Measurements from ENCODE around the gene NHEJ1. TPM values are rescaled to one million over a fixed set of nuclear protein-coding genes. Genes with fewer than 3 reads are reported as not detected.

The NHEJ1 gene
- total RNA-seq, 1 donor: 13.7 TPM

DNA sequence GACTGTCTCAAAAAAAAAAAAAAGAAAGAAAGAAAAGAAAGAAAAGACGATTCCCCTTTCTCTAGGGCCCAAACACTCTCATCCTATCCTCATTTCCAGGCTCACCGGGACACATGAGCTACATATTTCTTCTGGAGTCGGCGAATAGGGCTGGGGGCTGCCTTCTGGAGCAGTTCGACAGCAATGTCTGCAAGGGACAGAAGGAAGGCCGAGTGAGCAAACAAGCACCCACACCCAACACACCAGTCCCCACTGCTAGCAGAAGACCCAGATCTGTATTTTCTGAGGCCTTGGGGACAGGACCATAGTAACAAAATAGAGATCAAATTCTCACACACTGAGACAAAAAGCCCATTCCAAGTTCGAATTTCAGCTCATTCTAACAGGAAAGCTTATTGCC, 14.9 kb upstream of the NHEJ1 start:
- H3K9me3 ChIP-seq (ENCODE audit: low read depth, low read length): no peaks in the 10 kb centered on the region
- H3K27me3 ChIP-seq (ENCODE audit: insufficient read depth, low read length): no peaks in the 10 kb centered on the region
- peaks cover 51% of the 10 kb centered on the region for H3K4me1 ChIP-seq (ENCODE audit: insufficient read depth, low read length)
- H3K4me3 ChIP-seq (ENCODE audit: low read length): peak overlapping the region; percentile 74

DNA sequence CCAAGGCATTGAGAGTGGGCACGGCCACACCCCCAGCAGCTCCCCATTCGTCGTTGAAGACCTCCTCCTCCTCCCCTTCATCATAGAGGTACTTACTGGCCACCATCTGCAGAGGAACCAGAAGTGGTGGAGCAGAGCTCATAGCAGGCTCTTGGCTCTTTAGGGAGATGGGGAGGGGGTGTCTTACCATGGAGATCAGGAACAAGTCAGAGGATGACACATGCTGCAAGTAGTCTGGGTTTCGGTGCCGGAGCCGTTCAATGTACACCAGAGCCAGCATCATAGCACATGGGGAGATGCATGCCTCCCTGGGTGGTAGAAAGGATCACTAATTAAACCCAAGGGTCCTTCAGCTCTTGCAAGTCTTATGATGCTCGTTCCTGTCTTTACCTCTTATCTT, 14.2 kb upstream of the NHEJ1 start:
- Histone ChIP-seq H3K4me3 (ENCODE audit: low read length) (no peak overlapping the region), H3K4me1 (ENCODE audit: insufficient read depth, low read length) (peaks cover 44% of the 10 kb centered on the region), H3K27me3 (ENCODE audit: insufficient read depth, low read length) (no peaks in the 10 kb centered on the region), H3K9me3 (ENCODE audit: low read depth, low read length) (no peaks in the 10 kb centered on the region)

DNA sequence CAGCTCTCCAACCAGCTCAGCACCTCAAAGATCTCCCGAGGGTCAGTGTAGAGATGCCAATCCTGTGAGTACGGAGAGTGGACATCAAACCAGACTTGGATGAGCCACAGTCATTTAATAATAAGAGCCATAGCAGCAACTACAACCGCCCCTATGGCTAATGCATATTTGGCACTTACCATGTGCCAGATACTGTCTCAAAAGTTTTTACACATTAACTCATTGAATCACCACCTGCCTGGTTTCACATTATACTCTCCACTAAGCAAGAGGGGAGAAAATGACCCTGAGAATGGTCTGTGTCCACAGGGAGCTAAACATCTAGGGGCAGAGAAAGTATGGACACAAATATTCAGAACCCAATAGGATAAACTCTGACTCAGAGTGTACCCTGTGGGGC, 13.5 kb upstream of the NHEJ1 start:
- no peak overlapping the region for H3K4me3 ChIP-seq (ENCODE audit: low read length)
- H3K4me1 ChIP-seq (ENCODE audit: insufficient read depth, low read length): peaks cover 38% of the 10 kb centered on the region
- H3K27me3 ChIP-seq (ENCODE audit: insufficient read depth, low read length): no peaks in the 10 kb centered on the region
- no peaks in the 10 kb centered on the region for H3K9me3 ChIP-seq (ENCODE audit: low read depth, low read length)

DNA sequence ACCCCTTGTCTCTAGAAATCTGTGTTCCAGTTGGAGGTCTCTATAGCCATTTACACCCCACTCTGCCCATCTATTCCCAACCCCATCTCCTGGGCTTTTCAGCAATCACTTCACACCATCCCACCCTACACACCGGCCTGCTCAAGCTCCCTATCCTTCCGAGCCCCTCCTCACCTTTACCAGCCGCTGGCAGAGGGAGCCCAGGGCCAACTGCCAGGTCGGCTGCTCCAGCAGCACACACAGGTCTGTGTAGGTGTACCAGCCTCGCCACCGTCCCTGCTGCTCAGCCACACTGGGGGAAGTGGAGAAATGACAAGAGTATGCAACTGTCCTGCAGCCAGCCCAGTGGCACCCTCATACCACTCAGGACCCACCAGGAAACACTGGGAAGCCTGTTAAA, 12.6 kb upstream of the NHEJ1 start:
- Histone ChIP-seq H3K4me3 (ENCODE audit: low read length) (no peak overlapping the region), H3K27me3 (ENCODE audit: insufficient read depth, low read length) (no peaks in the 10 kb centered on the region), H3K4me1 (ENCODE audit: insufficient read depth, low read length) (peaks cover 31% of the 10 kb centered on the region), H3K9me3 (ENCODE audit: low read depth, low read length) (no peaks in the 10 kb centered on the region)

DNA sequence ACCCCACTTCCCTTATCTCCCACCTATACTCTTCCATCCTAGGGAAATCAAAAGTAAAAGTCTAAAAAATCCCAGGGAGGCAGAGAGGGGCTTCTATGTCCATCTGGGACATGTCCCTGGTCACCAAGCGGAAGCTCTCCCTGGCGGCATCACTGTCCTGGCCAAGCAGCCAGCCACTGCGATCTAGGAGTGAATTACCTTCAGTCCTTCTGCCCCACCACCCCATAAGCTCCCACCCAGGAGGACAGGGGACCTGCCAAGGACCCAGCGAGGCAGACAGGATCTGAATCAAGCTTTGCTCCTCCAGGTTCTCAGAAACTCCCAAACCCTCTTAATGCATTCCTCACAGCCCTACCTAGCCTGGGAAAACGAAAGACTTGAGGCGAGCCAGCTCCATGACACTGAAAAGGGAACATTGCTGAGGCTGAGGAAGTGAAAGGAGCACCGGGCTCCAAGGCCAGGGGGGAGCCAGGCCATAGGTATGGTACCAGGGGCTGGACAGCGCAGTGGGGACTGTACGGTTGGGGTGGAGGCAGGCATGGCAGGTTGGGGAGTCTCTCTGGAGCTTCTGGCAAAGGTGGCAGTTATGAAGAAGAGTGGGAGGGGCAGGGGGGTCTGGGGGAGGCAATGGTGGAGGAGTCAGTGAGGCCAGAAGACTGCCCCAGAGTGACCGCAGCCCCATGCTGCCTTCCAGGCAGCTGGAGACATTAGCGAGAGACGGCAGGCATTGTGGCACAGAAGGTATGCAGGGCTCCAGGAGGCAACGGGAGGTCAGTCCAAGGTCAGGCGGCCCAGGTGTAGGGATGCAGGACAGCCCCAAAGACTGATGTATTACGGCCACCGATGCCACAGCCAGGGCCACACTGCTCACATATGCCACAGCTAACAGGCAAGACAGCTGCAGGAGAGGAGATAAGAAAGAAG, 11.9 kb upstream of the NHEJ1 start:
- H3K4me1 ChIP-seq (ENCODE audit: insufficient read depth, low read length): peaks cover 28% of the 10 kb centered on the region
- no peaks in the 10 kb centered on the region for H3K27me3 ChIP-seq (ENCODE audit: insufficient read depth, low read length)
- no peak overlapping the region for H3K4me3 ChIP-seq (ENCODE audit: low read length)
- H3K9me3 ChIP-seq (ENCODE audit: low read depth, low read length): no peaks in the 10 kb centered on the region

DNA sequence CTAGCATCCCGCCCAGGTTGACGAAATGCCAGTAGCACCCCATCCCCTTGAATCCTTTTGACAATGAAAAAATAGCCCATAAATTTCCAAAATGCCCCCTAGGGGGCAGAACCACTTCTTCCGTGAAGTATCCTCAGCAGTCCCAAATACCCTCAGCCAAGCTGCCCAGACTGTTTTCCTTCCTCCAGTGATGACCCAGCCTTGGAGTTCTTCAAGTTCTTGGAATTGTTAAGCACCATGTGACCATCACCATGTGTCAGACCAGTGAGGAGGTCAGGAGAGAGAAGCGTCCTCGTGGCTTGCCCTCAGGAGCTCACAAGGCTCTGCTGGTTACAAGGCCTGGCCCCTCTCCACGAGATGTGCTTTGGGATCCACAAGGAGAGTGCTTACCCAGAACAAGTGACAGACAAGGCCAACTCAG, 10.6 kb upstream of the NHEJ1 start:
- H3K27me3 ChIP-seq (ENCODE audit: insufficient read depth, low read length): no peaks in the 10 kb centered on the region
- H3K4me3 ChIP-seq (ENCODE audit: low read length): no peak overlapping the region
- no peaks in the 10 kb centered on the region for H3K9me3 ChIP-seq (ENCODE audit: low read depth, low read length)
- peaks cover 23% of the 10 kb centered on the region for H3K4me1 ChIP-seq (ENCODE audit: insufficient read depth, low read length)

DNA sequence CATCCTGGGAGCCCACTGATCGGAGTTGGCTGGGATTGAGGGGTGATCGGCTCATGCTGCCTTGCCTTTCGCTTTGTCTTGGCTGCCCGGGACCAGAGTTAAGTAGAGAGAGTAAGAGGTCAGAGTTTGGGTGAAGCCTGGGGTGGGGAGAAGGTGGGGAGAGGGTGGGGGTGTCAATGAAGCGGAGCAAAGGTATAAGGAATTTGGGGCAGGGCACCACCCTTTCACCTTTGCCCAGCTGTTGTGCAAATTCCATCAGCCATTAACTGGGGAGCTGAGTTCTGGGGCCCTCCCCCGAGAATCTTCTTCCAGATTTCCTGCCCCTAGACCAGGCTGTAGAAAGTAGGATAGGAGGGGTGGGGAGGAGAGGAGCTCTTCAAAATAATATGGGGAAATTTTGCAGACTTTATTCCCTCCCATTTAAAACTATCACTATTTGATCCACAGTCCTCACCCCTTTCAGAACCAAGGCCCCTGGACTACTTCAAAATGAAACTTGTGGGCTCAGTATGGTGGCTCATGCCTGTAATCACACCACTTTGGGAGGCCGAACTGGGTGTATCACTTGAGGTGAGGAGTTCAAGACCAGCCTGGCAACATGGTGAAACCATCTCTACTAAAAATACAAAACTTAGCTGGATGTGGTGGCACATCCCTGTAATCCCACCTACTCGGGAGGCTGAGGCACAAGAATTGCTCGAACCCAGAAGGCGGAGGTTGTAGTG, 9.5 kb upstream of the NHEJ1 start, which contains the start of gene SLC23A3:
Gene SLC23A3 (minus strand): TSS at position 100 of the 725 bp plus-strand sequence. CDS start 45 bp downstream, at position 55.
- H3K9me3 ChIP-seq (ENCODE audit: low read depth, low read length): no peaks in the 10 kb centered on the region
- peaks cover 12% of the 10 kb centered on the region for H3K4me1 ChIP-seq (ENCODE audit: insufficient read depth, low read length)
- no peak within 1 kb of the TSS for H3K4me3 ChIP-seq (ENCODE audit: low read length)
- H3K27me3 ChIP-seq (ENCODE audit: insufficient read depth, low read length): no peaks in the 10 kb centered on the region

DNA sequence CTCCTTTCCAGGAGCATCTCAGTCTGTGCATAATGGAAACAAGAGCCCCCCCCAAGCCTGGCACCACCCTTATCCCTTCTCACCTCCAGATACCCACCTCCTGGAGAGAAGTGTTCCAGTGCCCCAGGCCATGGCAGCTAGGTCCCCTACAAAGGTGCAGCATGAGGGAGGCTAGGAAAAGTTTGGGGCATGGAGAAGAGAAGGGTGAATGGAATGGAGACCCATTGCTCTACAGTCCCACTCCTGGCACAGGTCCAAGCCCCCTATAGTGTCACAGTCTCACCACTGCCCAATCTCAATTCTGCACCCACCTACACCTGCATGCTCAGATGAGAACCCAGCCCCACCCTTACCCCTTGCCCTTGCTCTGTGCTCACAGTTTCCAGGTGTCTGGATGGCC, 8.3 kb upstream of the NHEJ1 start:
- Histone ChIP-seq H3K4me1 (ENCODE audit: insufficient read depth, low read length) (peaks cover 2% of the 10 kb centered on the region), H3K4me3 (ENCODE audit: low read length) (no peak overlapping the region), H3K9me3 (ENCODE audit: low read depth, low read length) (no peaks in the 10 kb centered on the region), H3K27me3 (ENCODE audit: insufficient read depth, low read length) (no peaks in the 10 kb centered on the region)

DNA sequence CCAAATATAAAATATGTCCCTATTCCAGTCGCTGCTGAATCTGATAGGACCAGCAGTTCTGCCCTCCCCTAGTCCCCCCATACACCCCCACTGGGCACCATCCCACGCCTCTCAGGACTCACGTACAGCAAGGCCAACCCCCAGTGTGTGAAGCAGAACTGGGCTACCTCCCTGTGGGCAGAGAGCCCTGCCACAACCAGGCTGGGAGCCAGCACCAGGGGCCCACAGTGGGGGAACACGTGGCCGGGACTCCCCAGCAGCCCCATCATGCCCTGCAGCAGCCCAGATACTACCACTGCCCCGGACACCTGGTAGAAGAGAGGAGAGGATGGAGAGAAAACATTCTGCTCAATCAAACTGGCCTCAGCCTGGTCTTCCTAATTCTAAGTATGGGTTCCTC, 7.9 kb upstream of the NHEJ1 start:
- no peaks in the 10 kb centered on the region for H3K9me3 ChIP-seq (ENCODE audit: low read depth, low read length)
- H3K4me1 ChIP-seq (ENCODE audit: insufficient read depth, low read length): no peaks in the 10 kb centered on the region
- no peak overlapping the region for H3K4me3 ChIP-seq (ENCODE audit: low read length)
- H3K27me3 ChIP-seq (ENCODE audit: insufficient read depth, low read length): no peaks in the 10 kb centered on the region

DNA sequence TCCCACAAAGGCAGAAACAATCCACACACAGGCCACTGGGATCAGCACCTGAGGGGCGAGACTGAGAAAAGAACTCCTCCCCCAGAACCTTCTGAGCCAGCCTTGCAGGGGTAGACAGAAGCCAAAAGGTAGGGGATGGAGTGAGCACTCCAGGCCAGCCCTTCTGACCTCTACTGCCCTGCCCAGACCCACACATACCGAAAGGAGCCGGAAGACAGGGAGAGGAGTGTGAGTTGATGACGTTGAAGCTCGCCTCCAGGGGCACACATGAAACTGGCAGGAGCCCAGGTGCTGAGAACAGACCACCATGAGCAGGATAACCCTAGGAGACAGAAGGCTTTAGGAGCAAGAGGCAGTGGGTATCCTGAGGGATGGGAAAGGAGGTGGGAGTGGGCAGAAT, 7.4 kb upstream of the NHEJ1 start:
- H3K9me3 ChIP-seq (ENCODE audit: low read depth, low read length): no peaks in the 10 kb centered on the region
- no peaks in the 10 kb centered on the region for H3K27me3 ChIP-seq (ENCODE audit: insufficient read depth, low read length)
- H3K4me3 ChIP-seq (ENCODE audit: low read length): no peak overlapping the region
- H3K4me1 ChIP-seq (ENCODE audit: insufficient read depth, low read length): no peaks in the 10 kb centered on the region

DNA sequence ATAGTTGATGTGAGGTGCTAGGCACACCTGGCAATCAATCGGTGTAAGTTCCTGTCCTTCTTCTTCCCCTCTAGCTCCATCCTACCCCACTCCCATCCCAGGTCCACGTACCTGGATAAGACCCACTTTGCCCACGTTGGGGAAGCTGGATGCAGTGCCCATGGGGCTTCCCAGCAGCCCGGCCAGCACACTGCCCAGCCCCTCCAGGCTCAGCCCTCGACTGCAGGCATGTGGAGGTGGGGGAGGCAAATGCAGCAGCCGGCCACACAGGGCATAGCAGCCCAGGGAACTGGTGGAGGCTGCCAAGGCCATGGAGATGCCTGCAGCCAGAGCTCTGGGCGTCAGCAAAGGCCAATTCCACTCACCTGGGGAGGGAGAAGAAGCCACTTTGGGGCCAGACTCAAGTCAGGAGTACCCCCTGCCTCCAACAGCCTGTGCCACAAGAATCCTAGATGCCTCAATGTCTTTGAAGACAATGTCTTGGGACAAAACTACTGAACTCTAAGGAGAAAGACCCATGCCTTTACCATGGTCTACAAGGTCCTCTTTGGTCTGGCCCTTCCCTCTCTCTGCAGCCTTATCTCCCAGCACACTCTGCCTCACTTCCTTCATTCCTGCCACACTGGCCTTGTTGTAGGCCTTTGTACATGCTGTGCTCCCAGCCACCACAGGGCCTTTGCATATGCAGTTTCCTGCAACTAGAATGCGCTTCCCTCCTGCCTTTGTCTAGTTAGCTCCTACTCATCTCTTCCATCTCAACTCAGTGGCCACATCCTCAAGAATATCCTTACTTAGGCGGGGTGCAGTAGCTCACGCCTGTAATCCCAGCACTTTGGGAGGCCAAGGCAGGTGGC, 4.7 kb upstream of the NHEJ1 start:
- H3K27me3 ChIP-seq (ENCODE audit: insufficient read depth, low read length): no peaks in the 10 kb centered on the region
- H3K4me3 ChIP-seq (ENCODE audit: low read length): no peak overlapping the region
- H3K9me3 ChIP-seq (ENCODE audit: low read depth, low read length): no peaks in the 10 kb centered on the region
- peaks cover 6% of the 10 kb centered on the region for H3K4me1 ChIP-seq (ENCODE audit: insufficient read depth, low read length)

DNA sequence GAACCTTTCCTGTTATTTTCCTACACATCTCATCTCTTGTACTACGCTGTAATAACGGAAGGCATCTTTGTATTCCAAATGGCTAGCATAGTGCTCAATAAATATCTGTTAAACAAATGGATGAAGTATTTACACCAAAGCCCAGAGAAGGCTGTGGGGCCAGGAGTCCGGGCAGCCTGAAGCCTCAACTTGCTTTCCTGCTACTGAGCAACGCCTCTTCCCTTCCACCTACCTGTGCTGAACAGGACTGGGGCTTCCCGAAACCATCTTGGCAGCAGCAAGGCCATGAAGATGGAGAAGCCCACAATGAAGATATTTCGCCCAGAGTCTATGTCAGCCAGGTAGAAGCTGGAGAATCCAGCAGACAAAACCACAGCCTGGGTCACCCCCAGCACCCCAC, 2.5 kb upstream of the NHEJ1 start:
- Histone ChIP-seq H3K4me3 (ENCODE audit: low read length) (no peak overlapping the region), H3K27me3 (ENCODE audit: insufficient read depth, low read length) (no peaks in the 10 kb centered on the region), H3K4me1 (ENCODE audit: insufficient read depth, low read length) (peaks cover 13% of the 10 kb centered on the region), H3K9me3 (ENCODE audit: low read depth, low read length) (no peaks in the 10 kb centered on the region)

DNA sequence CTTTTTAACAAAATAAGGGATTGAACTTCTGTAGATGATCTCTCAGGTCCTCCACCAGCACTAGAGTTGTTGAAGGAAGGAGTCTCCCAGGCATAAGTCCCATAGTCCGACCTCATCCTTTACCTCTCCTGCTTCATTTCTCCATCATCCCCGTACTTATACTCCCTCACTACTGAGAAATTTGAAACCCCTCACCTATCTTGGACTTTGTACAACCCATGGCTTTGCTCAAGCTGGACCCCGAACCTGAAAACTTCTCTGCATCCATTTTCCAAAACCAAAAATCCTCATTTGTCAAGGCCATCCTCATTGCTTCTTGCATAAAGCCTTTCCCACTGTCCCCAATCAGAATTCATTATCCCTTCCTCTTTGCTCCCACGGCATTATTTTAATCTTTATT, 482 bp upstream of the NHEJ1 start:
- Histone ChIP-seq H3K4me3 (ENCODE audit: low read length) (peak overlapping the region; percentile 63), H3K9me3 (ENCODE audit: low read depth, low read length) (no peaks in the 10 kb centered on the region), H3K4me1 (ENCODE audit: insufficient read depth, low read length) (peaks cover 13% of the 10 kb centered on the region), H3K27me3 (ENCODE audit: insufficient read depth, low read length) (no peaks in the 10 kb centered on the region)

DNA sequence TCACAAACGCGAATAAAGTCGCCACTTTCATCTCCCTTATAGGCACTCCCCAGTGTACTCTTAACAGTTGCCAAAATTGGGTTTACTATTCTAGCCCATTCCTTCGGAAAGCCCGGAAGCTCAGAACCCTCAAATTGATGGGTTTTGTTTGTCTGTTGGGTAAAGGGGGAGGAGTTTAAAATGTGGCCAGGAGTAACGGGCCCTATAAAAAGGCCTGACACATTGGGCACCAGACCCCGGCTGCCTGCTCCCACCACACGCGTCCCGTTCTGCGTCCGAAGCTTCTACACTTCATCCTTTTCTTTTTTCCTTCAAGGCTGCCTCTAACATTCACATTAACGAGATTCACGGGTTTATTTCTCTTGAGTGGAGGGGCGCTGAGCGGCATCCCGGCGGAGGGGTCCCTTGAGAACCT, 837 bp downstream of the NHEJ1 start:
- Histone ChIP-seq H3K9me3 (ENCODE audit: low read depth, low read length) (no peaks in the 10 kb centered on the region), H3K27me3 (ENCODE audit: insufficient read depth, low read length) (no peaks in the 10 kb centered on the region), H3K4me3 (ENCODE audit: low read length) (peak overlapping the region; percentile 63), H3K4me1 (ENCODE audit: insufficient read depth, low read length) (peaks cover 13% of the 10 kb centered on the region)

DNA sequence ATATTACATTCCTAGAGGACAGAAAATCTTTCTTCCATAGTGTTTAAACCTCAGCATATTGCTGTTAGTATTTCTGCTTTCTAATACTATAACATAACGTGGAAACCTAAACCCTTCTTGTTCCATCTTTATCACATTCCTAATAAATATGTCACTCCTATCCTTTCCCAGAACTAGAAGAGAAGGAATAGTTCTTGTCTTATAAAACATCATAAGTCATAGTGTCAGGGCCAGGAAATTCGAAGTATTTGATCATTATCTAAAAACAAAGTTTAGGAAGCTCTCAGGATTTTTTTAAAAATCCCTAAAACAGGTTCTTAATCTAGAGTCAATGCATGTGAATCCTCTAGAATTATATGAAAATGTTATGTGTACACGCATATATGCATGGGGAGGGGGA, 2.0 kb downstream of the NHEJ1 start:
- Histone ChIP-seq H3K27me3 (ENCODE audit: insufficient read depth, low read length) (no peaks in the 10 kb centered on the region), H3K4me1 (ENCODE audit: insufficient read depth, low read length) (peaks cover 13% of the 10 kb centered on the region), H3K9me3 (ENCODE audit: low read depth, low read length) (no peaks in the 10 kb centered on the region), H3K4me3 (ENCODE audit: low read length) (no peak overlapping the region)

All from mononuclear cell (primary cell).